Naive thymus-derived CD4-positive, alpha-beta T cell (primary cell): Measurements from ENCODE around the gene NLGN2. TPM values are rescaled to one million over a fixed set of nuclear protein-coding genes. Genes with fewer than 3 reads are reported as not detected.

Experiments
- ATAC-seq: fragments of 150-1000 bp; cut with Tn5 transposase; 2 replicates; pipeline ENCODE4 v1.10.0; 2021; ENCODE audit warnings: mild to moderate bottlenecking, moderate library complexity
- CTCF ChIA-PET: fragments of 350-600 bp; sonication (Branson Sonifier 250); formaldehyde crosslinking; loops from one replicate; lab custom pipeline; 2021; ENCODE audit warnings: antibody characterized with exemption; lab: Charles Lee
- POLR2A ChIA-PET: fragments of 350-600 bp; sonication (Branson Sonifier 250); formaldehyde crosslinking; loops from one replicate; lab custom pipeline; 2021; ENCODE audit warnings: antibody characterized with exemption, inconsistent platforms; lab: Charles Lee
- DNase-seq, 9 donors: peaks; one replicate each; pipeline versions ENCODE4 v3.0.0 to v3.0.0-alpha.2; 2020 to 2022; ENCODE audit warnings: mixed read lengths in 1 of 9
- H3K27ac ChIP-seq: one replicate; pipeline ENCODE4 v1.7.0; 2013; ENCODE audit warnings: mild to moderate bottlenecking, low read depth, low read length, moderate library complexity
- H3K27me3 ChIP-seq, 2 donors: one replicate each; pipeline ENCODE4 v1.7.0; 2013; ENCODE audit warnings: low read length in 2 of 2, mild to moderate bottlenecking in 2 of 2, moderate library complexity in 2 of 2; ENCODE audit not compliant: control insufficient read depth in 2 of 2, insufficient read depth in 2 of 2
- H3K36me3 ChIP-seq, 3 experiments: 1 replicate in 2 of 3; 2 replicates in 1 of 3; pipeline ENCODE4 v1.7.0; 2013; ENCODE audit warnings: low read length in 3 of 3, mild to moderate bottlenecking in 3 of 3, moderate library complexity in 1 of 3; ENCODE audit not compliant: insufficient read depth in 3 of 3, control insufficient read depth in 2 of 3
- H3K4me1 ChIP-seq, 2 donors: one replicate each; pipeline ENCODE4 v1.7.0; 2013; ENCODE audit warnings: low read length in 2 of 2, mild to moderate bottlenecking in 2 of 2, moderate library complexity in 1 of 2; ENCODE audit not compliant: control insufficient read depth in 2 of 2, insufficient read depth in 2 of 2
- H3K4me3 ChIP-seq: 2 replicates; pipeline ENCODE4 v1.7.0; 2013; ENCODE audit warnings: mild to moderate bottlenecking, low read length
- H3K9me3 ChIP-seq, 3 experiments: 1 replicate in 2 of 3; 2 replicates in 1 of 3; pipeline ENCODE4 v1.7.0; 2013; ENCODE audit warnings: low read length in 3 of 3; ENCODE audit not compliant: control insufficient read depth in 2 of 3
- H3K27ac Mint-ChIP-seq, 9 donors: one replicate each; pipeline ENCODE4 v1.8.0; 2020 to 2022; ENCODE audit warnings: mixed read lengths in 9 of 9, mild to moderate bottlenecking in 8 of 9, moderate library complexity in 5 of 9, inconsistent platforms in 2 of 9
- H3K27me3 Mint-ChIP-seq, 5 donors: one replicate each; pipeline ENCODE4 v1.8.0; 2021 to 2022; ENCODE audit warnings: mixed read lengths in 5 of 5, mild to moderate bottlenecking in 1 of 5
- H3K36me3 Mint-ChIP-seq, 5 donors: one replicate each; pipeline ENCODE4 v1.8.0; 2020 to 2022; ENCODE audit warnings: mixed read lengths in 5 of 5, mild to moderate bottlenecking in 3 of 5, inconsistent platforms in 1 of 5
- H3K4me1 Mint-ChIP-seq, 7 donors: one replicate each; pipeline ENCODE4 v1.8.0; 2020 to 2022; ENCODE audit warnings: mixed read lengths in 7 of 7, mild to moderate bottlenecking in 3 of 7, inconsistent platforms in 1 of 7
- H3K4me3 Mint-ChIP-seq, 10 donors: one replicate each; pipeline ENCODE4 v1.8.0; 2020 to 2022; ENCODE audit warnings: mild to moderate bottlenecking in 10 of 10, mixed read lengths in 10 of 10, moderate library complexity in 6 of 10, inconsistent platforms in 2 of 10
- H3K9me3 Mint-ChIP-seq, 11 donors: one replicate each; pipeline ENCODE4 v1.8.0; 2020 to 2022; ENCODE audit warnings: mixed read lengths in 11 of 11, mild to moderate bottlenecking in 4 of 11, inconsistent platforms in 1 of 11, moderate library complexity in 1 of 11
- intact Hi-C, 2 donors: fragments of 100-400 bp; cut with micrococcal nuclease; formaldehyde crosslinking; loops; one replicate each; pipeline ENCODE4 v1.15.1; 2023
- polyA plus RNA-seq, 2 donors: library from polyadenylated mRNA; unstranded; fragments of 300-500 nt; fragmentation: Illumina TruSeq; gene quantifications; one replicate each; pipeline ENCODE4 v1.2.3, GENCODE V29; 2021
- total RNA-seq, 6 experiments: library from RNA in 5 of 6; stranded (reverse) in 5 of 6; gene quantifications; 1 replicate in 5 of 6; 2 replicates in 1 of 6; pipeline ENCODE4 v1.2.3 and lab custom pipeline; 2021 to 2026

NLGN2 gene
- total and polyA plus RNA-seq, 7 experiments from 2014 or later, result 0.20 to 17.8 (median 8.6) TPM

DNA sequence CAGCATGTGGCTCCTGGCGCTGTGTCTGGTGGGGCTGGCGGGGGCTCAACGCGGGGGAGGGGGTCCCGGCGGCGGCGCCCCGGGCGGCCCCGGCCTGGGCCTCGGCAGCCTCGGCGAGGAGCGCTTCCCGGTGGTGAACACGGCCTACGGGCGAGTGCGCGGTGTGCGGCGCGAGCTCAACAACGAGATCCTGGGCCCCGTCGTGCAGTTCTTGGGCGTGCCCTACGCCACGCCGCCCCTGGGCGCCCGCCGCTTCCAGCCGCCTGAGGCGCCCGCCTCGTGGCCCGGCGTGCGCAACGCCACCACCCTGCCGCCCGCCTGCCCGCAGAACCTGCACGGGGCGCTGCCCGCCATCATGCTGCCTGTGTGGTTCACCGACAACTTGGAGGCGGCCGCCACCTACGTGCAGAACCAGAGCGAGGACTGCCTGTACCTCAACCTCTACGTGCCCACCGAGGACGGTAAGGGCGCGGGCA lies 645 bp downstream of the NLGN2 start:
- peaks cover 4 to 6% of the 10 kb centered on the region in 2 donors for H3K4me1 ChIP-seq
- H3K27ac ChIP-seq, result no peak overlapping the region
- Mint-ChIP-seq H3K36me3 (no peaks in the 10 kb centered on the region), H3K27ac (peak overlapping the region in 1 of 9 donors; percentile 48), H3K4me1 (peaks cover 10 to 20% (median 16%) of the 10 kb centered on the region in 7 donors), H3K4me3 (peak overlapping the region in 6 of 10 donors; percentile 33 to 60 (median 48)), H3K9me3 (peaks cover 0 to 1% (median 0%) of the 10 kb centered on the region in 11 donors), H3K27me3 (peaks cover 0 to 31% (median 0%) of the 10 kb centered on the region in 5 donors)
- ATAC-seq, result no peak
- intact Hi-C loops, result loop anchor here in 1 of 2 donors (1.0 kb wide), 1 partner anchor 27 kb away; the partner anchor contains the start of gene TMEM102
- H3K36me3 ChIP-seq, result peaks cover 0 to 3% (median 0%) of the 10 kb centered on the region in 3 experiments
- CTCF ChIA-PET, result interaction anchor here (1.1 kb wide), 1 partner anchor 25 kb away, joined by 4 read pairs; no protein-coding TSS in a partner anchor
- H3K27me3 ChIP-seq, result no peaks in the 10 kb centered on the region
- POLR2A ChIA-PET, result interaction anchor here (1.0 to 2.4 kb wide), 4 partner anchors 14 to 28 kb away, joined by 3 to 14 read pairs (median 5); partner anchors contain the start of genes PLSCR3 and TMEM102
- no peaks in the 10 kb centered on the region for H3K9me3 ChIP-seq
- peak in 8 of 9 donors; percentile 22 to 49 (median 33) for DNase-seq
- H3K4me3 ChIP-seq, result no peak overlapping the region

DNA sequence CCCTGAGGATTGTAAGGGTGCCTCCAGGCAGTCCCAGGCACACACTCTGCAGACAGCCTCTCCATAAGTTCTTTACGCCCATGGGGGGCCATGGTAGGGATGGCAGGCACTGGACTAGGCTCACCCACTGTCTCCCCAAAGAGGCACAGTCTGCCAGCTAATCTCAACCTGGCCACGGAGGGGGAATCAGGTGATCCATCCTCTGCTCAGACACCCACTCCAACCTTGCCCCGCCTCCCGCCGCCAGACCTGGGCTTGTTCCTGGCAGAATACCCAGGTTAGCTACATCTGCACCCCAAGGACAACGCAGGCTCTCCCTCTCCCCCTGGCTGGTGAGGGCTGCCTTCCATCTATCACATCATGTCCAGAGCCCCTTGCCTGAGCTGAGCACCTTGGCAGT lies 1.2 kb downstream of the NLGN2 start:
- peaks cover 0 to 31% (median 0%) of the 10 kb centered on the region in 5 donors for H3K27me3 Mint-ChIP-seq
- H3K36me3 Mint-ChIP-seq, result no peaks in the 10 kb centered on the region
- H3K9me3 Mint-ChIP-seq, result peaks cover 0 to 1% (median 0%) of the 10 kb centered on the region in 11 donors
- Histone ChIP-seq H3K4me3 (no peak overlapping the region), H3K4me1 (peaks cover 3% of the 10 kb centered on the region in 2 donors), H3K27me3 (no peaks in the 10 kb centered on the region), H3K36me3 (peaks cover 0 to 1% (median 0%) of the 10 kb centered on the region in 3 experiments), H3K27ac (no peak overlapping the region), H3K9me3 (no peaks in the 10 kb centered on the region)
- intact Hi-C loops, result loop anchor here in 1 of 2 donors (1.0 kb wide), 1 partner anchor 26 kb away; the partner anchor contains the start of gene TMEM102
- ChIA-PET CTCF (interaction anchor here (0.9 kb wide), 1 partner anchor 26 kb away, joined by 3 read pairs; the partner anchor contains the start of gene TMEM102), POLR2A (interaction anchor here (1.0 to 2.4 kb wide), 4 partner anchors 15 to 27 kb away, joined by 3 to 14 read pairs (median 5); partner anchors contain the start of genes PLSCR3 and TMEM102)
- peaks cover 9 to 19% (median 15%) of the 10 kb centered on the region in 7 donors for H3K4me1 Mint-ChIP-seq
- H3K27ac Mint-ChIP-seq, result peak overlapping the region in 5 of 9 donors; percentile 3 to 83 (median 57)
- ATAC-seq, result no peak
- peak overlapping the region in 7 of 10 donors; percentile 39 to 60 (median 48) for H3K4me3 Mint-ChIP-seq
- no peak for DNase-seq

DNA sequence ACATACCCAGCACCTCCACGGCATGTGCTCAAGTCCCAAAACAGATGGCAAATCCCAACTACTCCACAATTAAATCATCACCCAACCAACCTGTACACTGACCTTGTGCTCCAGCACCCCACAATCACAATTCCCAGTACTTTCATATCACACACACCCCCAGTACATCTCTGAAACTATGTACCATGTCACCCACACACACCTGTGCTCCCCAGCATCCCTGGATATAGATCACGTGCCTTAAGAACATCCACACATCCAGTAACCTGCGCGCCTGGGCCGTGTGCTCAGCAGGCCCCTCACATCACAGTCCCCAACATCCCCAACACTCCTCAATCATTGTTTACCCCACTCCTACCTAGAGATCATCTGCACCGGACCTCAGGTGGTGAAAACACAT lies 2.1 kb downstream of the NLGN2 start:
- ChIA-PET POLR2A (interaction anchor here (1.1 to 2.4 kb wide), 3 partner anchors 16 to 26 kb away, joined by 3 to 14 read pairs (median 5); partner anchors contain the start of genes PLSCR3 and TMEM102), CTCF (interaction anchor here (0.6 kb wide), 1 partner anchor 101 kb away, joined by 3 read pairs; no protein-coding TSS in a partner anchor)
- Mint-ChIP-seq H3K9me3 (peaks cover 0 to 1% (median 0%) of the 10 kb centered on the region in 11 donors), H3K4me1 (peaks cover 9 to 19% (median 15%) of the 10 kb centered on the region in 7 donors), H3K4me3 (peak overlapping the region in 3 of 10 donors; percentile 23 to 60 (median 47)), H3K27me3 (peaks cover 0 to 31% (median 0%) of the 10 kb centered on the region in 5 donors), H3K36me3 (no peaks in the 10 kb centered on the region), H3K27ac (peak overlapping the region in 3 of 9 donors; percentile 8 to 32 (median 20))
- Histone ChIP-seq H3K27me3 (no peaks in the 10 kb centered on the region), H3K4me3 (no peak overlapping the region), H3K36me3 (no peaks in the 10 kb centered on the region), H3K9me3 (no peaks in the 10 kb centered on the region), H3K4me1 (peaks cover 3% of the 10 kb centered on the region in 2 donors), H3K27ac (no peak overlapping the region)
- ATAC-seq, result no peak
- intact Hi-C loops, result no loop called here
- DNase-seq, result no peak

DNA sequence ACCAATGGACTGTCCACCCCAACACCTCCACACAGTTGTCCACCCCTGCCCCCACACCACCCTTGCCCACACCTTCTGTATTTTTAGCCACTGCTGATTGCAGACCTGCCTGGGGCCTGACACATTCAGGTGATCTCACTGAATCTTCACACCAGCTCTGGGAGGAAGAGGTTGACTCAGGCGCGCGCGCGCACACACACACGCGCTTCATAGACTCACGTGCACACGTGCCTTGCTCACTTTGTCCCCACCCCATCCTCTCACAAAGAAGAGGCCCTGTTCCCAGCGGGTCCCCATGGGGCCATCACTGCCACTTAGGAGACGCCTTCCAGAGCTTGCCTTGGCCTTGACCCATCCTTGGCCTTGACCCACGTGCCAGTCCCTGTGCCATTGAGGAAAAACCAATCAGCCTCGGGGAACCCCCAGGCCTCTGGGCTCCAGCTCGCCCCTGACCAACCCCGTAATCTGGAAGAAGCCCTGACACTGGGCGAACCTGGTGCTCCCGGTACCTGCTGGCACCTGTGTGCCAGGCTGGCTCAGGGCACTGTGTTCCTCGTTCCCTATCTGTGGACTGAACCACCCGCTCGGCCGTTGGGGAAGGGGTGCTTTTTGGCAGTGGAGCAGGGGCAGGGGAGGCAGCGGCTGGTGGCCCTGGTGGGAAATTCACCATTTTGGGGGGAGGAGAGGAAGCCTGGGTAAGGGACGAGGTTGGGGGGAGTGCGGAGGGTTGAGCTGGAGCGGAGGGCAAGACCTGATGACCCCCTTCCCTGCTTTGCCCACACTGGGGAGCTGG lies 3.2 kb downstream of the NLGN2 start:
- intact Hi-C loops, result no loop called here
- no peak for DNase-seq
- POLR2A ChIA-PET, result interaction anchor here (0.8 kb wide), 1 partner anchor 12 kb away, joined by 3 read pairs; no protein-coding TSS in a partner anchor

DNA sequence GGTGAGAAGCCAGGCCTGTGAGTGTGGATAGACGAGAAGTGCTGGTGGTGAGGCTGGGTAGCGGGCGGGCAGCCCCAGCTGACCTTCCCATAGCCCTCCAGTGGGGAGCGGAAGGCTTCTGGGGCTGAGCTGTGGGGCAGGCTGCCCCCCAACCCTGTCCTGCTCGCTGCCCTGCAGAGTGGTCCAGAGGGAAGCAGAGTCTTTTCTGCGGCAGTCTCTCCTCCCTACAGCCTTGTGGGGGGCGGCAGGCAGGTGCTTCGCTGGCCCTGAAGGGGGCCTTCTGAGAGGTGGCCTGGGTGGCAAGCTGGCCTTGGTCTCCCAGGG lies 3.7 kb downstream of the NLGN2 start:
- no peak overlapping the region for H3K4me3 ChIP-seq
- no peak overlapping the region for H3K27ac ChIP-seq
- Mint-ChIP-seq H3K36me3 (no peaks in the 10 kb centered on the region), H3K27me3 (peaks cover 0 to 19% (median 0%) of the 10 kb centered on the region in 5 donors), H3K4me3 (no peak overlapping the region), H3K9me3 (peaks cover 0 to 1% (median 0%) of the 10 kb centered on the region in 11 donors), H3K27ac (no peak overlapping the region), H3K4me1 (peaks cover 0 to 14% (median 6%) of the 10 kb centered on the region in 7 donors)
- H3K27me3 ChIP-seq, result no peaks in the 10 kb centered on the region
- DNase-seq, result no peak
- H3K4me1 ChIP-seq, result peaks cover 0 to 3% of the 10 kb centered on the region in 2 donors
- ChIA-PET POLR2A (no interaction called here), CTCF (no interaction called here)
- no peak for ATAC-seq
- intact Hi-C loops, result no loop called here
- no peaks in the 10 kb centered on the region for H3K36me3 ChIP-seq
- H3K9me3 ChIP-seq, result no peaks in the 10 kb centered on the region

More for the DNA sequence above, 3.2 kb downstream of the NLGN2 start:
- peaks cover 4 to 16% (median 10%) of the 10 kb centered on the region in 7 donors for H3K4me1 Mint-ChIP-seq
- peaks cover 0 to 1% (median 0%) of the 10 kb centered on the region in 11 donors for H3K9me3 Mint-ChIP-seq
- Histone ChIP-seq H3K27me3 (no peaks in the 10 kb centered on the region), H3K4me1 (peaks cover 0 to 3% of the 10 kb centered on the region in 2 donors), H3K27ac (no peak overlapping the region), H3K36me3 (no peaks in the 10 kb centered on the region), H3K4me3 (no peak overlapping the region), H3K9me3 (no peaks in the 10 kb centered on the region)
- no peak for ATAC-seq
- no peaks in the 10 kb centered on the region for H3K36me3 Mint-ChIP-seq
- CTCF ChIA-PET, result no interaction called here
- H3K27me3 Mint-ChIP-seq, result peaks cover 0 to 24% (median 0%) of the 10 kb centered on the region in 5 donors
- H3K4me3 Mint-ChIP-seq, result peak overlapping the region in 1 of 10 donors; percentile 23
- no peak overlapping the region for H3K27ac Mint-ChIP-seq

DNA sequence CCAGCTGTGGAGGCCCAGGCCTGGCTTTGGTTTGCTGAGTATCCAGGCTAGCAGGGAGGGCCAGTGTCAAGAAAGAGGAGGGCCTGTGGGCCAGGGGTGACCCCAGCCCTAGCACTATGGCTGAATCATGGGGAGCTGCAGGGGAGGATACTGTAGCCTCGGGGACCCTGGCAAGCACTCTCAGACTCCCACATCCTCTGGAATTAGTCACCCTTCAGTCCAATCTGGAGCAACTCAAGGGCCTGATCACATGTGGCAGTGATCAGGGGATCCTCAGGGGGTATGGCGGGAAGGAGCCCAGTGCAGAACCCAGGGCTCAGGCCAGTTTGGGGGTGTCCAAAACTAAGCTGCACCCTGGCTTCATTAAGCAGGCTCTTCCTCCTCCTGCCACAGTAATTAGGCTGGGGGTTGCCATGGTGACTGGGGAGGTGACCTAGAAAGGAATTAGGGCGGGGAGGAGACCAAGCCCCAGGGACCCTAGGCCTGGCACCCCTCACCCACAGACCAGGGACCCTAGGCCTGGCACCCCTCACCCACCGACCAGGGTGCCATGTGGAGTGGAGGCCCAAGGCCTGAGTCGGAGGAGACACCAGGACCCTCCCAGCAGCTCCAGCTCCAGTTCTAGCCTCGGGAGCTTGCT lies 5.8 kb downstream of the NLGN2 start:
- ATAC-seq (no peak), DNase-seq (no peak)
- CTCF ChIA-PET, result no interaction called here
- no peaks in the 10 kb centered on the region for H3K36me3 ChIP-seq
- Mint-ChIP-seq H3K27me3 (peaks cover 0 to 11% (median 0%) of the 10 kb centered on the region in 5 donors), H3K9me3 (no peaks in the 10 kb centered on the region), H3K36me3 (no peaks in the 10 kb centered on the region), H3K27ac (no peak overlapping the region), H3K4me3 (no peak overlapping the region), H3K4me1 (peaks cover 0 to 19% (median 5%) of the 10 kb centered on the region in 7 donors)
- no peaks in the 10 kb centered on the region for H3K27me3 ChIP-seq
- no peak overlapping the region for H3K27ac ChIP-seq
- POLR2A ChIA-PET, result interaction anchor here (1.1 to 1.3 kb wide), 2 partner anchors 9 to 24 kb away, joined by 3 to 5 read pairs; partner anchors contain the start of gene TMEM256
- no peak overlapping the region for H3K4me3 ChIP-seq
- intact Hi-C loops, result no loop called here
- no peaks in the 10 kb centered on the region for H3K9me3 ChIP-seq
- H3K4me1 ChIP-seq, result peaks cover 0 to 3% of the 10 kb centered on the region in 2 donors
